GM19099 (cell line): ENCODE results near the gene CXCL3.

Experiments
- POLR2A ChIP-seq: IDR thresholded peaks from 3 replicates; pipeline ENCODE4 v1.6.1; 2011; ENCODE audit warnings: low read depth; ENCODE audit not compliant: insufficient read length; ENCODE audit errors: extremely low read depth

The CXCL3 gene

GRCh38 chr4:74058048-74058651 is 19.7 kb upstream of the CXCL3 start:
- TF ChIP-seq POLR2A: no peak

- no peak for TF ChIP-seq POLR2A
These were observed 19.1 kb upstream of the CXCL3 start for GRCh38 chr4:74057588-74057987.

DNA sequence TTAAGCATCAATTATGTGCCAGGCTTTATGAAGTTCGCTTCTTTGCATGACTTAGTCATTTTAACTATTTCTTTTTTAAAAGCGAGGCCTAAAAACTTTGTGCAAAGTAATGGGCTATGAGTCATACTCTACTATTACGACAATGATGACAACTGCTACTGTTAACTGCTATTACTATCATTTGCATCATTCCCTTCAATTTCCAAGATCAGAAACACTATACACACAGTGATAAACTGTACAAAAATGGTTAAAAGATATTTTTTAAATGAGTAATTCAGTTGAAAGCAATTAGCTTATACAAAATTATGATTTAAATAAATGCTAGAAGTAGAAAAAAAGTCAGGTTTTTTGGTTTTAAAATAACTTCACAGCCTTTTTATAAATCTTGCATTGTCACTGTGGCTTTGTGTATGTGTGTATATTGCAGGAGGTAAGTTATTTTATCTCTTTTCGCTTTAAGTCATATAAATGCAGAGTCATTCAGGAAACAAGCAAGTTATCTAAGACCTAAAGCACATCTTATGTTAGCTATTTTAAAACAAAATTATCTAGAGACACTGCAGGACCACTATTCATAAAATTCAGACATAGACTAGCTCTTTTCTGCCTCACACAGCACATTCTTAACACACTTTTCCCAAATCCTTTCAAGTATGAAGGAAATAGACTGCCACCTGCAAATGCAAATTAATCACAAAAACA is 18.5 kb upstream of the CXCL3 start:
- no peak for TF ChIP-seq POLR2A

GRCh38 chr4:74056114-74056857 is 17.8 kb upstream of the CXCL3 start:
- no peak for TF ChIP-seq POLR2A

GRCh38 chr4:74055498-74055897 is 17.0 kb upstream of the CXCL3 start:
- TF ChIP-seq POLR2A: no peak

DNA sequence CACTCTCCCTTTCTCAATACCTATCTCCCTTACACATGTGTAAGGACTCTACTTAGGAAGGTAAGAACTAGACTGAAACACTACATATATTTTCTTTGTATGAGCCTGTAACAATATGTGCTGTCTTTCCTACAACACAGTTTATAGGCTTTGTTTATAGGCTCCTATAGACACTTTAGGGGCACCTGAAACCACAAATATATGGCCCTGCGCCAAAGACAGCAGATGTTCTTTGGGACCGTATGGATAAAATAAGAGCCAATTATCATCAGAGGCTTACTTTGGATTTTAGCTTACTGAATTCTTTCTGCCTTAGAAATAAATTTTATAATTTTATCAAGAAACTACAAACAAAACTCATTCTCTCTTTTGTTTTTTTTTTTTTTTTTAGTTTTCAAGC is 16.6 kb upstream of the CXCL3 start:
- TF ChIP-seq POLR2A: no peak

DNA sequence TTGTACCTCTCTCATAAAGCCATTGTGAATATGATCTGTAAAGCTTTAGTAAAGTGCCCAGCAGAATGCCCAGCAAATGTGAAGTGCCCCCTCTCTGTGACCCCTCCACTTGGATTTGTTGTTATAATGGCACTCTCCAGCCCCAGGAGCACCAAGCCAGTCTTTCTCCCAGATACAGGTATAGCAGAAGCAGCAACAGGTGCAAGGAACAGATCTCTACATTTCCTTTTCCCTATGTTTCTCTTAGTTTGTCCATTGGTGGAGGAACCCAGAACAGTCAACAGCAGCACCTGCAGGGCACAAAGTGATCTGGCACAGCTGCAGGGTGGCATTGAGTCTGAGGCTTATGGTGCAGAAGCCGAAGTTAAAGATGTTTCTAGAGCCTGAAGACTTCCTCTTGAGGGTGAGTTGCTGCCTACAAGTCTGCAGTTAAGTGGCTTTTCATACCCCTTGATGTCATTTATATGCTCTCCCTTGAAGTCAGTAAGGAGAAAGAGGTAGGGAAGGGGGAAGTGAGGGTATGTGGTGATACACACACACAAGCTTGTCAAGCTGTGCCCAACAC is 16.1 kb upstream of the CXCL3 start:
- no peak for TF ChIP-seq POLR2A

GRCh38 chr4:74047152-74047551 is 8.7 kb upstream of the CXCL3 start:
- no peak for TF ChIP-seq POLR2A

GRCh38 chr4:74045772-74046171 is 7.3 kb upstream of the CXCL3 start:
- TF ChIP-seq POLR2A: no peak

GRCh38 chr4:74045247-74045646 is 6.8 kb upstream of the CXCL3 start:
- no peak for TF ChIP-seq POLR2A

DNA sequence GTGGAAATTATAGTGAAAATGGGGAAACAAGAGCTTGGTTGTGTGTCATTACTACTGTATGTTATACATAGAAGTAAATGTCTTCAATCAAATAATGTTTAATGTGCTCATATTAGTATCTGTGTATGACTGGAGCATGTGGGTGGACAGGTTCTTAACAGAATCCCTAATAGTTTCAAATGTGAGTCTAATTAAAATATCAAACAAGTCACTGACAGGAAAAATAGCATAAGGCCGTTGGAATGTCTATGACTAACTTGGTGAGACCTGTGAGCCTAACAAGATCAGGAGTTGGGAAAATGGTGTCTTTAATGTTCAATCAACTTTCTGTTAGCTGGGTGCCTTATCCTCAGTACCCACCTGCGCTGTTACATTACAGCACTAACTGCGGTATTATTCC is 6.2 kb upstream of the CXCL3 start:
- no peak for TF ChIP-seq POLR2A

GRCh38 chr4:74042681-74043080 is 4.2 kb upstream of the CXCL3 start:
- TF ChIP-seq POLR2A: no peak

GRCh38 chr4:74041418-74041817 is 2.9 kb upstream of the CXCL3 start:
- TF ChIP-seq POLR2A: no peak

GRCh38 chr4:74039315-74039763 is 850 bp upstream of the CXCL3 start:
- no peak for TF ChIP-seq POLR2A

- no peak for TF ChIP-seq POLR2A
These were observed 434 bp downstream of the CXCL3 start for GRCh38 chr4:74038086-74038424.
